Neuronal stem cell (in vitro differentiated cells): ENCODE data around the gene USP2.

ENCODE experiments used
- DNase-seq: peaks from one replicate; pipeline ENCODE4 v3.0.0-alpha.2; 2013; ENCODE audit warnings: low spot score
- H2AFZ ChIP-seq: one replicate; pipeline ENCODE4 v1.6.1; 2013; ENCODE audit warnings: mild to moderate bottlenecking, low read length, inconsistent platforms
- H2AK5ac ChIP-seq: 2 replicates; pipeline ENCODE4 v1.6.1; 2013; ENCODE audit warnings: low read depth, mild to moderate bottlenecking, inconsistent platforms, low read length, moderate library complexity, mixed read lengths
- H2BK120ac ChIP-seq: 2 replicates; pipeline ENCODE4 v1.6.1; 2013; ENCODE audit warnings: low read depth, mild to moderate bottlenecking, inconsistent platforms, low read length, moderate library complexity, mixed read lengths
- H2BK12ac ChIP-seq: one replicate; pipeline ENCODE4 v1.6.1; 2013; ENCODE audit warnings: low read length, inconsistent platforms
- H2BK15ac ChIP-seq: 2 replicates; pipeline ENCODE4 v1.6.1; 2013; ENCODE audit warnings: mild to moderate bottlenecking, low read length, inconsistent platforms, mixed read lengths
- H2BK5ac ChIP-seq: one replicate; pipeline ENCODE4 v1.6.1; 2013; ENCODE audit warnings: inconsistent platforms, mild to moderate bottlenecking, low read length, moderate library complexity
- H3K14ac ChIP-seq: one replicate; pipeline ENCODE4 v1.6.1; 2013; ENCODE audit warnings: low read length, inconsistent platforms
- H3K18ac ChIP-seq: 2 replicates; pipeline ENCODE4 v1.6.1; 2013; ENCODE audit warnings: low read length, inconsistent platforms
- H3K23ac ChIP-seq: 2 replicates; pipeline ENCODE4 v1.6.1; 2013; ENCODE audit warnings: low read depth, mild to moderate bottlenecking, mixed read lengths, low read length, inconsistent platforms; ENCODE audit not compliant: poor library complexity
- H3K27ac ChIP-seq: replicated peaks from 3 replicates; pipeline ENCODE4 v1.5.1; 2013; ENCODE audit warnings: low read length, inconsistent platforms
- H3K27me3 ChIP-seq, 3 experiments: 2 replicates each; pipeline ENCODE4 v1.6.1; 2013; ENCODE audit warnings: low read length in 3 of 3, mild to moderate bottlenecking in 2 of 3, inconsistent platforms in 1 of 3, low read depth in 1 of 3, mixed read lengths in 1 of 3, moderate library complexity in 1 of 3; ENCODE audit not compliant: control insufficient read depth in 3 of 3, insufficient read depth in 3 of 3
- H3K36me3 ChIP-seq, 2 donors: replicated peaks in 1 of 2; 2 replicates each; pipeline ENCODE4 v1.6.1; 2013; ENCODE audit warnings: low read length in 2 of 2; ENCODE audit not compliant: control insufficient read depth in 2 of 2, insufficient read depth in 2 of 2
- H3K4ac ChIP-seq: 2 replicates; pipeline ENCODE4 v1.6.1; 2013; ENCODE audit warnings: inconsistent platforms, mild to moderate bottlenecking, low read length, moderate library complexity
- H3K4me1 ChIP-seq, 2 donors: 1 replicate in 1 of 2; 2 replicates in 1 of 2; pipeline ENCODE4 v1.6.1; 2013; ENCODE audit warnings: low read length in 2 of 2, low read depth in 1 of 2; ENCODE audit not compliant: control insufficient read depth in 2 of 2, insufficient read depth in 1 of 2
- H3K4me2 ChIP-seq: one replicate; pipeline ENCODE4 v1.6.1; 2013; ENCODE audit warnings: mild to moderate bottlenecking, low read length, inconsistent platforms; ENCODE audit not compliant: insufficient read depth, poor library complexity, severe bottlenecking
- H3K4me3 ChIP-seq, 2 donors: 2 replicates each; pipeline ENCODE4 v1.5.1; 2013; ENCODE audit warnings: low read length in 2 of 2, mild to moderate bottlenecking in 2 of 2, inconsistent platforms in 1 of 2, moderate library complexity in 1 of 2
- H3K79me1 ChIP-seq: one replicate; pipeline ENCODE4 v1.6.1; 2013; ENCODE audit warnings: low read depth, mild to moderate bottlenecking, inconsistent platforms, low read length, moderate library complexity
- H3K9ac ChIP-seq: one replicate; pipeline ENCODE4 v1.6.1; 2013; ENCODE audit warnings: mild to moderate bottlenecking, low read depth, low read length, inconsistent platforms; ENCODE audit not compliant: poor library complexity
- H3K9me3 ChIP-seq, 2 donors: replicated peaks in 1 of 2; 2 replicates each; pipeline versions ENCODE3 to v1.6.1; 2013; ENCODE audit warnings: low read length in 2 of 2, mild to moderate bottlenecking in 2 of 2, inconsistent platforms in 1 of 2, low read depth in 1 of 2, mixed read lengths in 1 of 2, moderate library complexity in 1 of 2; ENCODE audit not compliant: control insufficient read depth in 2 of 2, insufficient read depth in 1 of 2
- H4K8ac ChIP-seq: one replicate; pipeline ENCODE4 v1.6.1; 2013; ENCODE audit warnings: low read depth, mild to moderate bottlenecking, inconsistent platforms, low read length, moderate library complexity
- H4K91ac ChIP-seq: one replicate; pipeline ENCODE4 v1.6.1; 2013; ENCODE audit warnings: low read length, low read depth, mild to moderate bottlenecking, inconsistent platforms; ENCODE audit not compliant: poor library complexity
- WGBS, 2 donors: extraction: QIAGEN DNeasy Blood & Tissue Kit; methylation state at CpG; one replicate each; pipeline ENCODE4 v1.1.7; 2013; ENCODE audit warnings: missing lambda C conversion rate in 2 of 2, mixed read lengths in 1 of 2; ENCODE audit not compliant: insufficient read length in 2 of 2, insufficient replicate concordance in 1 of 2; ENCODE audit errors: extremely low coverage in 2 of 2; 5-methylcytosine and 5-hydroxymethylcytosine counted together

Gene USP2

GRCh38 chr11:119335655-119336543 lies 45.6 kb downstream of the USP2 start:
- H2BK120ac ChIP-seq: no peak overlapping the region
- no CpG with 5 or more reads among the region's 30 CpGs for WGBS, 2 donors

GRCh38 chr11:119335091-119335654 lies 46.3 kb downstream of the USP2 start:
- peak overlapping the region; percentile 86 to 98 for H3K4me3 ChIP-seq
- H2BK15ac ChIP-seq: peak overlapping the region; percentile 40
- H3K18ac ChIP-seq: no peak overlapping the region
- H2BK12ac ChIP-seq: peak overlapping the region; percentile 44
- no peak overlapping the region for H3K14ac ChIP-seq
- peaks cover 16% of the 10 kb centered on the region in 2 donors for H3K36me3 ChIP-seq
- H2BK120ac ChIP-seq: no peak overlapping the region
- peaks cover 25 to 44% of the 10 kb centered on the region in 2 donors for H3K4me1 ChIP-seq
- H3K23ac ChIP-seq: peak overlapping the region; percentile 70
- H4K8ac ChIP-seq: no peak overlapping the region
- peaks cover 22% of the 10 kb centered on the region for H3K79me1 ChIP-seq
- no peak overlapping the region for H3K27ac ChIP-seq
- no CpG with 5 or more reads among the region's 15 CpGs for WGBS, 2 donors
- peak overlapping the region; percentile 78 for H2AK5ac ChIP-seq
- no peaks in the 10 kb centered on the region for H3K9me3 ChIP-seq
- H3K4me2 ChIP-seq: peak overlapping the region; percentile 68
- peak overlapping the region; percentile 80 for H3K4ac ChIP-seq
- peaks cover 3 to 8% (median 4%) of the 10 kb centered on the region in 3 experiments for H3K27me3 ChIP-seq
- H2BK5ac ChIP-seq: peak overlapping the region; percentile 88
- no peak overlapping the region for H4K91ac ChIP-seq
- peak overlapping the region; percentile 85 for H3K9ac ChIP-seq
- H2AFZ ChIP-seq: peak overlapping the region; percentile 84
- no peak for DNase-seq

More at GRCh38 chr11:119335655-119336543, 45.6 kb downstream of the USP2 start:
- no peak overlapping the region for H2BK12ac ChIP-seq
- peak overlapping the region; percentile 58 for H3K23ac ChIP-seq
- H4K8ac ChIP-seq: no peak overlapping the region
- peak overlapping the region; percentile 68 for H3K4me2 ChIP-seq
- H3K27me3 ChIP-seq: peaks cover 5 to 14% (median 6%) of the 10 kb centered on the region in 3 experiments
- no peak overlapping the region for H4K91ac ChIP-seq
- H3K9ac ChIP-seq: peak overlapping the region; percentile 85
- H3K14ac ChIP-seq: no peak overlapping the region
- peak overlapping the region; percentile 33 for H2BK15ac ChIP-seq
- H3K36me3 ChIP-seq: peaks cover 16% of the 10 kb centered on the region in 2 donors
- H2AFZ ChIP-seq: no peak overlapping the region
- peak overlapping the region; percentile 78 for H2AK5ac ChIP-seq
- no peaks in the 10 kb centered on the region for H3K9me3 ChIP-seq
- H3K4me3 ChIP-seq: peak overlapping the region; percentile 86 to 98
- H3K4me1 ChIP-seq: peaks cover 27 to 45% of the 10 kb centered on the region in 2 donors
- H3K4ac ChIP-seq: no peak overlapping the region
- H3K18ac ChIP-seq: no peak overlapping the region
- H3K27ac ChIP-seq: no peak overlapping the region
- H3K79me1 ChIP-seq: peaks cover 22% of the 10 kb centered on the region
- peak overlapping the region; percentile 88 for H2BK5ac ChIP-seq
- DNase-seq: no peak

GRCh38 chr11:119334174-119334930 lies 47.1 kb downstream of the USP2 start, which contains the start of gene RNF26:
Gene RNF26 (plus strand): TSS chr11:119334527. CDS start chr11:119335123, 596 bp downstream.
- Histone ChIP-seq H3K4me2 (peak within 1 kb of the TSS; percentile 68), H3K4ac (peak within 1 kb of the TSS; percentile 80), H3K27ac (peak within 1 kb of the TSS; percentile 80), H2BK120ac (no peak within 1 kb of the TSS), H3K4me3 (peak within 1 kb of the TSS; percentile 86 to 98), H3K9ac (peak within 1 kb of the TSS; percentile 97), H2AFZ (peak within 1 kb of the TSS; percentile 84), H2BK5ac (peak within 1 kb of the TSS; percentile 88), H3K27me3 (peaks cover 1 to 4% (median 3%) of the 10 kb centered on the region in 3 experiments), H2BK15ac (peak within 1 kb of the TSS; percentile 40), H3K9me3 (no peaks in the 10 kb centered on the region), H3K18ac (peak within 1 kb of the TSS; percentile 92), H3K23ac (peak within 1 kb of the TSS; percentile 70), H4K8ac (peak within 1 kb of the TSS; percentile 78), H3K79me1 (peaks cover 20% of the 10 kb centered on the region), H4K91ac (no peak within 1 kb of the TSS), H3K36me3 (peaks cover 16% of the 10 kb centered on the region in 2 donors), H3K14ac (no peak within 1 kb of the TSS), H3K4me1 (peaks cover 24 to 42% of the 10 kb centered on the region in 2 donors), H2AK5ac (peak within 1 kb of the TSS; percentile 78), H2BK12ac (peak within 1 kb of the TSS; percentile 44)
- peak; percentile 99 for DNase-seq
- WGBS, 2 donors: no CpG with 5 or more reads among the region's 54 CpGs
